AG08396 (cell line): ENCODE results near the gene MCM6.
"Not testable (repeated sequence)": the region's sequence is repeated elsewhere in the genome, so short reads cannot be mapped to it uniquely, and the experiment has no call there.

Experiments
- DNase-seq: peaks from one replicate; pipeline ENCODE4 v3.0.0; 2012; ENCODE audit warnings: low spot score, mixed read lengths

MCM6 gene

GRCh38 chr2:135820003-135820618, 56.1 kb downstream of the MCM6 start:
- DNase-seq, result no peak

GRCh38 chr2:135818937-135819610, 57.2 kb downstream of the MCM6 start:
- peak; percentile 37 for DNase-seq

- no peak for DNase-seq
These were observed 58.3 kb downstream of the MCM6 start for GRCh38 chr2:135817951-135818350.

- no peak for DNase-seq
These were observed 58.8 kb downstream of the MCM6 start for GRCh38 chr2:135817466-135817865.

DNA sequence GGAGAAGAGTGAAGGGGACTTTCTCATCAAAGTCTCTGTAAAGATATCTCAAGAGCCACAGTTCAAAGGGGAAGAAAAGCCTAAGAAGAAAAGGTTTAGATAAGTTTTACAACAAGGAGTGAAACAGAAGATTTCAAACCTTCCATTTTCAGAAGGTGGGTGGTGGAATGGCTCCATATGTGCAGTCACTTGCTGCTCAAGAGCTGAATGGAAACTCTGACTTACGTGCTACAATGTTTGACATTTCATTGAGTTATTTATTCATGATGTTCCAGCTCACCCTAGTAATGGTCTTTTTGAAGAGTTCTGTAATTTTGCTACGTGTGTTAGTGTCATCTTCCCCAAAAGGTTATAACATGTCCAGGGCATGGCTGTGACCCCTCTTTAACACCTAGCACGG, 61.0 kb downstream of the MCM6 start:
- DNase-seq, result no peak

DNA sequence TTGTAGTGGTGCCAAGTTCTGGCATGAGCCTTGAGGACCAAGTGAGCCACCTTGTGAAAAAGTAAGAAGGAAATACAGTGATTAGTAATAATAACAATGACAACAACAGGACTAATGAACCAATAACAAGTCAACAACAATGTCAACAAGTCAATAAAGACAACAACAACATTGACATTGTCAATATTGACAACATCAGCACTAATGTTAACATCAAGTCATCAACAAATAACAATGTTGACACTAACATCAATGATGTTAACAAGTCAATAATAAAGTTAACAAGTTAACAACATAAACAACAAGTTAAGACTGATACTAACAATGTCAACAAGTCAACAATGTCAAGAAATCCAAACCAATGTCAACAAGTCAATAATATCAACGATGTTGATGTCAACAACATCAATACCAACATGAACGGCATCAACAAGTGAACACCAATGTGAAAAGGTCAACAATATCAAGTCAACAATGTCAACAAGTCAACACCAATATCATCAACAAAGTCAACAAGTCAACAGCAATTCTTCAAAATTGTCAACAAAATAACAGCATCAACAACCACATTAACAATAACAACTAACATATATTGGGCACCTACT, 63.2 kb downstream of the MCM6 start:
- DNase-seq, result no peak

- not testable (repeated sequence) for DNase-seq
These were observed 68.4 kb downstream of the MCM6 start for GRCh38 chr2:135807874-135808273.

GRCh38 chr2:135803278-135803677, 73.0 kb downstream of the MCM6 start:
- DNase-seq, result no peak

- no peak for DNase-seq
These were observed 73.9 kb downstream of the MCM6 start for GRCh38 chr2:135802350-135802749.

GRCh38 chr2:135800513-135801460, 75.5 kb downstream of the MCM6 start:
- DNase-seq, result no peak

- DNase-seq, result no peak
These were observed 76.5 kb downstream of the MCM6 start for GRCh38 chr2:135799738-135800137.

- DNase-seq, result no peak
These were observed 77.5 kb downstream of the MCM6 start for GRCh38 chr2:135798762-135799161.

DNA sequence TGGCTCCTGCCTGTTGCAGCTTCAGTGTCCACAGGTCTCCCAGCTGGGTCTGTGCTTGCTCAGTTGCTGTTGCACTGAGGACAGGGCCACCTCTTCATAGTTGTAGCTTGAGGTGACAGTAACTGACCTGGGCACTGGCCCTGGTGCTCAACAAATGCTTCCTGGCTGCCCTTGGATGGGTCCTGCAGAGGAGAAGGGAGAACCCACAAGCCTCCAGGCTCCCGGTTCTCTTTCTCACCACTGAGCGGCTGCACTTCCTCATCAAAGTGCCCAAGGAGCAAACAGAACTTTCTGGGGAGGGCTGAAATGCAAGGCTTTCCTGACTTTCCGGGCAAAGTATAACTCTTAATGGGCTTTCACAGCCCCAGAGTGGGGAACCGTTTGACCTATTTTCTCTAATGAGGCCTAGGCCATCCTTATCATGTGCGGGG, 78.0 kb downstream of the MCM6 start:
- no peak for DNase-seq

- peak; percentile 89 for DNase-seq
These were observed 78.6 kb downstream of the MCM6 start for GRCh38 chr2:135797497-135798274.

DNA sequence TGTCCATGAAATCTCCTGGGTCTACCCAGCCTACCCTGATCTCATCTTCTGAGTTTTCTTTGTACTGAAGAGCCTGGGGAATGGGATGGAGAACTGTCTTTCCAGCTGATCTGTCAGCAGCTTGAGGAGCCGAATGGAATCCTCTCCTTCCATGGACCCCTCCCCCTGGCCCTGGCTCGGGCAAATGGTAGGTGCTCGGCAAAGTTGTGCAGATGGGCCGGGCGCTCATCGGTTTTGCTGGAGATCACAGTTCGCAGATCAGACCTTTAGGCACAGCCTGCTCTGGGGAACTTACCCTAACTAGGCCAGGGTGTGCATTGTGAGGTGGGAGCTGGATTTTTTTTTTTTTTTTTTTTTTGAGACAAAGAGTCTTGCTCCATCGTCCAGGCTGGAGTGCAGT, 79.6 kb downstream of the MCM6 start:
- no peak for DNase-seq

- not testable (repeated sequence) for DNase-seq
These were observed 80.6 kb downstream of the MCM6 start for GRCh38 chr2:135795641-135796040.

GRCh38 chr2:135792401-135793150, 83.7 kb downstream of the MCM6 start:
- DNase-seq, result no peak

DNA sequence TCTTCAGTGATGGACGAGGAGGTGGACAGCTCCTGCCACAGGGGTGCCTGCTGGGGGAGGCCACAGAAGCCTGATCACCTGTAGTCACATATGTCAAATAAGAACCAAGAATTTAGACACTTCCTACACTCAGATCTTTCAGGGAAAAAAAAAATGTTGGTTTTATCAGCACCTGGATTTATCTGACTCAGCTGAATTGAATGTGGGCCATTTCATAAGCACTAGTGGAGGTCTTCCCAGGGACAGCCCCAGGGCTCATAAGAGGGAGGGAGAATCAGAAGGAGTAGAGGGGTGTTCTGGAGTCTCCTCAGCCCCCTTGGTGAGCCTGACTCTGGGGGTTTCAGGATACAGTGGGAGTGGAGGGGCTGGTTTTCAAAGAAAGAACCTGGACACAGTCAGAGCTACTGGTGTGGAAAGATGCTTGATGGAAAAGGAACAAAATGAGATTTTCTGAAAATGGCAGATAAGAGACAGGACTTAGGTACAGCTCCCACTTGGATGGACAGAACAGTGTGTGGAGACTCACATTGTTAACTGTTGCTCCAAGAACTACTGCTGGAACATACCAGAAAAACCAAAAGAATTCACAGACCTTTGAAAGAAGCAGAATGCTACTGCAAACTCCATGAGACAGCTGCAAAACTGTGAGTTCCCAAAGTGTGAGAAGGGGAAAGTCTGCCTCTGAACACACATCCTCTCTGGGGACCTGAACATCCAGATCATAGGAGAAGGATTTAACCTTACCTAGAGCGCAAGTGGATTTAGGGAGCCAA, 84.6 kb downstream of the MCM6 start:
- DNase-seq, result no peak

DNA sequence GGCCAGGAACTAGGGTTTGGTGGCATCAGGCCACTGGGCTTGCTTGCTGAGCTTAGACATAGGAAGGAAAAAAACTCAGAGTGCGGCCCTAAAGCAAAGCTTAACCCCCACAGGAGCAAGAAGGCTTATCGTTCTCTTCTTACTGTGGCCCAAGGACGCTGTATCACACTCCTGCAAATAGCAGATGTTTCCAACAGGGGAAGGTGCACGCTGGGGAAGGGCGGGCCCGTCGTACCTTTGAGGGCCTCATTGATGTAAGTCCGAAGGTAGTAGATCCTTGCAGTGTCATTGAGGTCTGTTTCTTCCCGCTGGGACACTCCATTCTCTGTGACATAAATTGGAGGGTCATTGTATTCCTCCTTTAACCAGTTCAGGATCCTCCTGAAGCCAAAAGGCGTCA, 85.8 kb downstream of the MCM6 start:
- no peak for DNase-seq
